ENCODE measurements around the gene ADGRG6.
"Not testable (repeated sequence)": the region's sequence is repeated elsewhere in the genome, so short reads cannot be mapped to it uniquely, and the experiment has no call there.

The ADGRG6 gene

GRCh38 chr6:142440600-142441293, 138.9 kb downstream of the ADGRG6 start:
- Mint-ChIP-seq H3K9me3 (no peaks in the 10 kb centered on the region), H3K27me3 (ENCODE audit: low read depth) (peaks cover 2% of the 10 kb centered on the region), H3K4me3 (no peak overlapping the region), H3K27ac (no peak overlapping the region), H3K4me1 (ENCODE audit: low read depth) (no peaks in the 10 kb centered on the region), H3K36me3 (ENCODE audit: low read depth) (no peaks in the 10 kb centered on the region)
- DNase-seq (ENCODE audit: low spot score) = no peak

- no peak for DNase-seq (ENCODE audit: low spot score)
- Mint-ChIP-seq H3K4me1 (ENCODE audit: low read depth) (no peaks in the 10 kb centered on the region), H3K27me3 (ENCODE audit: low read depth) (peaks cover 2% of the 10 kb centered on the region), H3K27ac (no peak overlapping the region), H3K36me3 (ENCODE audit: low read depth) (no peaks in the 10 kb centered on the region), H3K4me3 (no peak overlapping the region), H3K9me3 (no peaks in the 10 kb centered on the region)
Observed at GRCh38 chr6:142441716-142442115, 139.9 kb downstream of the ADGRG6 start.

DNA sequence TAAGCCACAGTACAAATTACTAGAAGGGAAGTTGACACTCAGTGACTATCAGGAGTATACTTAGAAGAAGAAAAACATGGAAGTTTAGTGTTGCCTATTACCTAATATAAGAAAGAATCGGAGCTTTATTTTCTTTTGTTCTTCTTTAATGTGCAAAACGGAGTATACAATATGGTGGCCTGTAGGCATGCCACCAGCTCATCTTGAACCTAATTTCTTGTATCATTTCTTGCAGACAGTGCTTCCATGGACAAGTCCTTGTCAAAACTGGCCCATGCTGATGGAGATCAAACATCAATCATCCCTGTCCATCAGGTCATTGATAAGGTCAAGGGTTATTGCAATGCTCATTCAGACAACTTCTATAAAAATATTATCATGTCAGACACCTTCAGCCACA, 141.3 kb downstream of the ADGRG6 start:
- Mint-ChIP-seq H3K27me3 (ENCODE audit: low read depth) (peaks cover 3% of the 10 kb centered on the region), H3K27ac (no peak overlapping the region), H3K9me3 (no peaks in the 10 kb centered on the region), H3K4me3 (no peak overlapping the region), H3K4me1 (ENCODE audit: low read depth) (no peaks in the 10 kb centered on the region), H3K36me3 (ENCODE audit: low read depth) (no peaks in the 10 kb centered on the region)
- no peak for DNase-seq (ENCODE audit: low spot score)

- no peak overlapping the region for H3K27ac Mint-ChIP-seq
- no peak for DNase-seq (ENCODE audit: low spot score)
- peaks cover 3% of the 10 kb centered on the region for H3K27me3 Mint-ChIP-seq (ENCODE audit: low read depth)
- H3K4me1 Mint-ChIP-seq (ENCODE audit: low read depth) = no peaks in the 10 kb centered on the region
- no peaks in the 10 kb centered on the region for H3K36me3 Mint-ChIP-seq (ENCODE audit: low read depth)
- H3K4me3 Mint-ChIP-seq = no peak overlapping the region
- H3K9me3 Mint-ChIP-seq = no peaks in the 10 kb centered on the region
Observed at GRCh38 chr6:142443532-142443931, 141.7 kb downstream of the ADGRG6 start.

GRCh38 chr6:142444376-142444775, 142.6 kb downstream of the ADGRG6 start:
- Mint-ChIP-seq H3K27me3 (ENCODE audit: low read depth) (peaks cover 3% of the 10 kb centered on the region), H3K4me1 (ENCODE audit: low read depth) (no peaks in the 10 kb centered on the region), H3K27ac (no peak overlapping the region), H3K4me3 (no peak overlapping the region), H3K9me3 (no peaks in the 10 kb centered on the region), H3K36me3 (ENCODE audit: low read depth) (no peaks in the 10 kb centered on the region)
- DNase-seq (ENCODE audit: low spot score) = no peak

DNA sequence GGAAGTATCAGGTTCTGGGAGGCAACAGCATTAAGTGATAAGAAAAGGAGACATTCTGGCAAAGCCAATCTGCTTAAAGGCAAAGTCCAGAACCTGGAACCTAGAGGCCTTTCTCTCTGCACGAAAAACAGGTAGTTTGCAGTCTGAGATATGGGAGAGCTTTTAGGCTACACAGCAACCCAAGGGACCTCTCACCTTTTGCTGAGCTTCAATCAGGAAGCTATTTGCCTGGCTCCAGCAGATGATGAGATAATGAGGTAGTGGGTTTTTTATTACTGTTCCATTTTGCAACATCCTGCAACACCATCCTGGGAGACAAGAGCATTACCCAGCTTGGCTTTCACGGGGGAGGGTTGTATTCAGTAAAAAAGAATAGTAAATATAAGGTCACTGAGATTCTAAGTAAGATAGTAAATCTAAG, 143.1 kb downstream of the ADGRG6 start:
- DNase-seq (ENCODE audit: low spot score) = no peak
- Mint-ChIP-seq H3K4me1 (ENCODE audit: low read depth) (no peaks in the 10 kb centered on the region), H3K9me3 (no peaks in the 10 kb centered on the region), H3K36me3 (ENCODE audit: low read depth) (no peaks in the 10 kb centered on the region), H3K27ac (no peak overlapping the region), H3K4me3 (no peak overlapping the region), H3K27me3 (ENCODE audit: low read depth) (peaks cover 3% of the 10 kb centered on the region)

GRCh38 chr6:142446168-142446567, 144.4 kb downstream of the ADGRG6 start:
- Mint-ChIP-seq H3K36me3 (ENCODE audit: low read depth) (no peaks in the 10 kb centered on the region), H3K27ac (no peak overlapping the region), H3K4me3 (no peak overlapping the region), H3K9me3 (no peaks in the 10 kb centered on the region), H3K4me1 (ENCODE audit: low read depth) (no peaks in the 10 kb centered on the region), H3K27me3 (ENCODE audit: low read depth) (peaks cover 3% of the 10 kb centered on the region)
- no peak for DNase-seq (ENCODE audit: low spot score)

DNA sequence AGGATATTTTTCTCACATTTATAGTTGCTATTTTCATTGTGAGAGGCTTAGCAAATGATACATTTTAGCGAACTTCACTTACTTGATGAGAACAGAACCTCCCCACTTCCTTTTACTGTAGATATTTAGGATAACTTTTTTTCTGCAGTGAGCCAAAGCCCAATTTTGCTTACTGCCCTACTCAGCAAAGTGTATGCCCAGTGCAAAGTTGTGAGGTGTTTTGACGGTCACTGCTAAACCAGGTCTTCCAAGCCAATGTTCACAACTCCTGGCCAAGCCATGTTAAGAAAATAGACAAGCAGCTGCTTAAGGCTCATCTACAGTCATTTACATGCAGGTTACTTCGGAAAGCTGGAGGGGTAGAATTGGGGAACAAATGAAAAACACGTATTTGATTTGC, 144.8 kb downstream of the ADGRG6 start:
- Mint-ChIP-seq H3K27me3 (ENCODE audit: low read depth) (peaks cover 3% of the 10 kb centered on the region), H3K4me1 (ENCODE audit: low read depth) (no peaks in the 10 kb centered on the region), H3K9me3 (no peaks in the 10 kb centered on the region), H3K36me3 (ENCODE audit: low read depth) (no peaks in the 10 kb centered on the region), H3K4me3 (no peak overlapping the region), H3K27ac (no peak overlapping the region)
- DNase-seq (ENCODE audit: low spot score) = no peak

- Mint-ChIP-seq H3K27ac (no peak overlapping the region), H3K27me3 (ENCODE audit: low read depth) (peaks cover 4% of the 10 kb centered on the region), H3K4me3 (no peak overlapping the region), H3K4me1 (ENCODE audit: low read depth) (no peaks in the 10 kb centered on the region), H3K36me3 (ENCODE audit: low read depth) (no peaks in the 10 kb centered on the region), H3K9me3 (no peaks in the 10 kb centered on the region)
- no peak for DNase-seq (ENCODE audit: low spot score)
Observed at GRCh38 chr6:142448091-142448729, 146.4 kb downstream of the ADGRG6 start.

GRCh38 chr6:142450856-142451255, 149.0 kb downstream of the ADGRG6 start:
- H3K9me3 Mint-ChIP-seq; H3K27me3 Mint-ChIP-seq (ENCODE audit: low read depth); H3K36me3 Mint-ChIP-seq (ENCODE audit: low read depth); DNase-seq (ENCODE audit: low spot score); H3K4me1 Mint-ChIP-seq (ENCODE audit: low read depth); H3K4me3 Mint-ChIP-seq; H3K27ac Mint-ChIP-seq: not testable (repeated sequence)

DNA sequence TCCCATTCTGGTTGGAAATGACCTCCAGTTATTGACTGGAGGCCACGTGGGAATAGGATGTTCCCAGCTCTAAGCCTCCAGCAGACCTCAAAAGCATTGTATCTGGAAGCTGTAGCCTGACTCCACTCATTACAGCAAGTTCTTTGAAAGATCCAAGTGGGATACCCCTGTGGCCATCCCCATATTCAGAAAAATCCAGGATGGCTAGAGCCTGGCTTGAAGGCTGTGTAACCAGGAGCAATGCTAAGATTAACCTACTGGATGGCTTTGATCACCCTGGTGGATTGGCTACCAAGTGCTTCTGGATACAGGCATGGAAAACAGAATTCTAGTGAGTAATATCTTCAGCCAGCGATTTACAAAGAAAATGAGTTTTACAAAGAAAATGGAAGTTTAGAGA, 151.2 kb downstream of the ADGRG6 start:
- no peak for DNase-seq (ENCODE audit: low spot score)
- no peaks in the 10 kb centered on the region for H3K36me3 Mint-ChIP-seq (ENCODE audit: low read depth)
- peaks cover 2% of the 10 kb centered on the region for H3K27me3 Mint-ChIP-seq (ENCODE audit: low read depth)
- H3K9me3 Mint-ChIP-seq = no peaks in the 10 kb centered on the region
- H3K27ac Mint-ChIP-seq = no peak overlapping the region
- H3K4me1 Mint-ChIP-seq (ENCODE audit: low read depth) = no peaks in the 10 kb centered on the region
- H3K4me3 Mint-ChIP-seq = no peak overlapping the region

DNA sequence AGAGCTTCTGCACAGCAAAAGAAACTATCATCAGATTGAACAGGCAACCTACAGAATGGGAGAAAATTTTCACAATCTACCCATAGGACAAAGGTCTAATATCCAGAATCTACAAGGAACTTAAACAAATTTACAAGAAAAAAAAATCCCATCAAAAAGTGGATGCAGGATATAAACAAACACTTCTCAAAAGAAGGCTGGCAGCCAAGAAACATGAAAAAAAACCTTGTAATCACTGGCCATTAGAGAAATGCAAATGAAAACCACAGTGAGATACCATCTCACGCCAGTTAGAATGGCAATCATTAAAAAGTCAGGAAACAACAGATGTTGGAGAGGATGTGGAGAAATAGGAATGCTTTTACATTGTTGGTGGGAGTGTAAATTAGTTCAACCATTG, 152.4 kb downstream of the ADGRG6 start:
- H3K4me3 Mint-ChIP-seq; H3K4me1 Mint-ChIP-seq (ENCODE audit: low read depth); DNase-seq (ENCODE audit: low spot score); H3K9me3 Mint-ChIP-seq; H3K27ac Mint-ChIP-seq; H3K36me3 Mint-ChIP-seq (ENCODE audit: low read depth); H3K27me3 Mint-ChIP-seq (ENCODE audit: low read depth): not testable (repeated sequence)

DNA sequence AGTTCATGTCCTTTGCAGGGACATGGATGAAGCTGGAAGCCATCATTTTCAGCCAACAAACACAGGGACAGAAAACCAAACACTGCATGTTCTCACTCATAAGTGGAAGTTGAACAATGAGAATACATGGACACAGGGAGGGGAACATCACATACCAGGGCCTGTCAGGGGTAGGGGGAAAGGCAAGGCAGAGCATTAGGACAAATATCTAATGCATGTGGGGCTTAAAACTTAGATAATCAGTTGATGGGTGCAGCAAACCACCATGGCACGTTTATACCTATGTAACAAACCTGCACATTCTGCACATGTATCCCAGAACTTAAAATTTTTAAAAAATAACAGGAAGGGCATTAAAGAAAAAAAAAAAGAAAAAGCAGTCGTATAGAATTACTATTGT, 153.0 kb downstream of the ADGRG6 start:
- H3K27ac Mint-ChIP-seq; DNase-seq (ENCODE audit: low spot score); H3K9me3 Mint-ChIP-seq; H3K27me3 Mint-ChIP-seq (ENCODE audit: low read depth); H3K4me1 Mint-ChIP-seq (ENCODE audit: low read depth); H3K36me3 Mint-ChIP-seq (ENCODE audit: low read depth); H3K4me3 Mint-ChIP-seq: not testable (repeated sequence)

GRCh38 chr6:142455957-142456589, 154.3 kb downstream of the ADGRG6 start:
- Mint-ChIP-seq H3K9me3 (peaks cover 2% of the 10 kb centered on the region), H3K27me3 (ENCODE audit: low read depth) (peaks cover 2% of the 10 kb centered on the region), H3K27ac (no peak overlapping the region), H3K4me1 (ENCODE audit: low read depth) (no peaks in the 10 kb centered on the region), H3K4me3 (no peak overlapping the region), H3K36me3 (ENCODE audit: low read depth) (no peaks in the 10 kb centered on the region)
- DNase-seq (ENCODE audit: low spot score) = no peak
